Calu3 (cell line): ENCODE measurements around the gene GLT8D2. TPM values are rescaled to one million over a fixed set of nuclear protein-coding genes. Genes with fewer than 3 reads are reported as not detected.

Experiments used
- BruUV-seq: library from RNA; stranded (reverse); fragments of 400-500 nt; replicated peaks from 2 replicates; lab custom pipeline; 2021; lab: Mats Ljungman, UMichigan
- CTCF ChIA-PET: fragments of 300-600 bp; sonication (Branson Sonifier 250); formaldehyde crosslinking; loops from one replicate; lab custom pipeline; 2022; ENCODE audit warnings: antibody characterized with exemption; lab: Charles Lee
- DNase-seq: peaks from one replicate; pipeline ENCODE4 v3.0.0; 2022
- H3K27ac Mint-ChIP-seq: one replicate; pipeline ENCODE4 v1.8.0; 2022; ENCODE audit warnings: mixed read lengths; ENCODE audit not compliant: unreplicated experiment
- H3K27me3 Mint-ChIP-seq: one replicate; pipeline ENCODE4 v1.8.0; 2022; ENCODE audit warnings: mixed read lengths; ENCODE audit not compliant: unreplicated experiment
- H3K36me3 Mint-ChIP-seq: one replicate; pipeline ENCODE4 v1.8.0; 2022; ENCODE audit warnings: mild to moderate bottlenecking, moderate library complexity, mixed read lengths; ENCODE audit not compliant: insufficient read depth, unreplicated experiment
- H3K4me1 Mint-ChIP-seq: one replicate; pipeline ENCODE4 v1.8.0; 2022; ENCODE audit warnings: mild to moderate bottlenecking, low read depth, mixed read lengths; ENCODE audit not compliant: unreplicated experiment
- H3K4me3 Mint-ChIP-seq: one replicate; pipeline ENCODE4 v1.8.0; 2022; ENCODE audit warnings: mild to moderate bottlenecking, low read depth, moderate library complexity, mixed read lengths; ENCODE audit not compliant: unreplicated experiment
- H3K9me3 Mint-ChIP-seq: one replicate; pipeline ENCODE4 v1.8.0; 2022; ENCODE audit warnings: low read depth, mixed read lengths; ENCODE audit not compliant: unreplicated experiment
- CTCF ChIP-seq: fragments of 200-600 bp; IDR thresholded peaks from one replicate; pipeline ENCODE4 v1.8.0; 2022; ENCODE audit warnings: antibody characterized with exemption; ENCODE audit not compliant: unreplicated experiment
- intact Hi-C: fragments of 100-400 bp; cut with micrococcal nuclease; formaldehyde crosslinking; loops from one replicate; pipeline ENCODE4 v1.10.0; 2022; ENCODE audit not compliant: unreplicated experiment
- total RNA-seq: library from RNA; stranded (reverse); gene quantifications from 2 replicates; pipeline ENCODE4 v1.2.3, GENCODE V29; 2022

GLT8D2 gene
- total RNA-seq, 1 experiment from 2014 or later = not detected

DNA sequence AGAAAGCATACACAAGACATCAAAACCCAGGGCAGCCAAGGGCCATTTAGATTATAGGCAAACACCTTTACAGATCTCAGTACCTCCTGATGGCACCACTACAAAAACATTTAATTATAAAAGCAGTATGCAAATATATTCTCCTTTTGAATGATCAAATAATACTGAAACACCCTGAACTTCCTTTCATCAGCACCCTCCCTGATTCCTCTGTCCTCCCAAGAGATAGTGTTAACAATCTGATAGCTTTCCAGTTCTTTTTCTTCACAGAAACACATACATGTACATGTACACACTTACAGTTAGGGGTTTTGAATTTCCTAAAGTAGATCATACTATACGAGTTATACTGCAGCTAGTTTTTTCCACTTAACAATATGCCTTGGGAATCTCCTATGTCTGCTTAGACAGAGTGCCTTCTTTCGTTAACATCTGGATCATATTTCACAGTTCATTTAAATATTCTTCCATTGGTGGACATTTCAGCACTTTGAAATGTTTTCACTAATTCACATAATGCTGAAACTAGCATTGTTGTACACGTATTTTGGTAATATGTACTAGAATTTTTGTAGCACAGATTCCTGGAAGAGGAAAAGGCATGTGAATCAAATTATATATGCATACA lies 49.1 kb downstream of the GLT8D2 start:
- Mint-ChIP-seq H3K27me3 (peaks cover 18% of the 10 kb centered on the region), H3K36me3 (no peaks in the 10 kb centered on the region), H3K27ac (no peak overlapping the region), H3K4me1 (no peaks in the 10 kb centered on the region), H3K4me3 (no peak overlapping the region), H3K9me3 (no peaks in the 10 kb centered on the region)
- TF ChIP-seq CTCF = no peak
- intact Hi-C loops = no loop called here
- no peak for DNase-seq
- CTCF ChIA-PET = no interaction called here
- BruUV-seq = no TSS peak

GRCh38 chr12:103998976-103999375 lies 51.0 kb downstream of the GLT8D2 start:
- Mint-ChIP-seq H3K9me3 (no peaks in the 10 kb centered on the region), H3K4me1 (no peaks in the 10 kb centered on the region), H3K27me3 (peaks cover 35% of the 10 kb centered on the region), H3K4me3 (no peak overlapping the region), H3K27ac (no peak overlapping the region), H3K36me3 (no peaks in the 10 kb centered on the region)
- no peak for TF ChIP-seq CTCF
- intact Hi-C loops = no loop called here
- no TSS peak for BruUV-seq
- DNase-seq = no peak
- CTCF ChIA-PET = no interaction called here

GRCh38 chr12:103997286-103997900 lies 52.6 kb downstream of the GLT8D2 start:
- CTCF ChIA-PET = interaction anchor here (0.7 kb wide), 1 partner anchor 102 kb away, joined by 3 read pairs; no protein-coding TSS in a partner anchor
- H3K4me1 Mint-ChIP-seq = no peaks in the 10 kb centered on the region
- no peak overlapping the region for H3K27ac Mint-ChIP-seq
- H3K27me3 Mint-ChIP-seq = peaks cover 35% of the 10 kb centered on the region
- H3K9me3 Mint-ChIP-seq = no peaks in the 10 kb centered on the region
- intact Hi-C loops = no loop called here
- TF ChIP-seq CTCF = no peak
- H3K36me3 Mint-ChIP-seq = no peaks in the 10 kb centered on the region
- H3K4me3 Mint-ChIP-seq = no peak overlapping the region
- DNase-seq = no peak
- BruUV-seq = no TSS peak

GRCh38 chr12:103996595-103996994 lies 53.4 kb downstream of the GLT8D2 start:
- Mint-ChIP-seq H3K4me3 (no peak overlapping the region), H3K27ac (no peak overlapping the region), H3K4me1 (no peaks in the 10 kb centered on the region), H3K36me3 (no peaks in the 10 kb centered on the region), H3K27me3 (peaks cover 35% of the 10 kb centered on the region), H3K9me3 (no peaks in the 10 kb centered on the region)
- no peak for DNase-seq
- TF ChIP-seq CTCF = no peak
- intact Hi-C loops = no loop called here
- no TSS peak for BruUV-seq
- CTCF ChIA-PET = no interaction called here
